Upper lobe of left lung (tissue), 4 donors: ENCODE data around the gene MXRA8.

Experiments used
- POLR2A ChIP-seq, 4 donors: fragments of 450-650 bp; IDR thresholded peaks; one replicate each; pipeline ENCODE4 v1.5.1; 2016 to 2017; ENCODE audit warnings: antibody characterized with exemption in 4 of 4, mild to moderate bottlenecking in 2 of 4
- POLR2AphosphoS5 ChIP-seq, 2 donors: sonication (generic); formaldehyde crosslinking; IDR thresholded peaks; one replicate each; pipeline ENCODE4 v1.5.1; 2017; ENCODE audit warnings: antibody characterized with exemption in 2 of 2
- TF ChIP-seq, protein P1 (sequence below), 6 experiments: fragments of 450-650 bp in 4 of 6; fragments of 200-600 bp in 2 of 6; sonication (generic) in 2 of 6; IDR thresholded peaks; one replicate each; pipeline ENCODE4 v1.5.1; 2016 to 2019; ENCODE audit warnings: antibody characterized with exemption in 6 of 6

DNA sequence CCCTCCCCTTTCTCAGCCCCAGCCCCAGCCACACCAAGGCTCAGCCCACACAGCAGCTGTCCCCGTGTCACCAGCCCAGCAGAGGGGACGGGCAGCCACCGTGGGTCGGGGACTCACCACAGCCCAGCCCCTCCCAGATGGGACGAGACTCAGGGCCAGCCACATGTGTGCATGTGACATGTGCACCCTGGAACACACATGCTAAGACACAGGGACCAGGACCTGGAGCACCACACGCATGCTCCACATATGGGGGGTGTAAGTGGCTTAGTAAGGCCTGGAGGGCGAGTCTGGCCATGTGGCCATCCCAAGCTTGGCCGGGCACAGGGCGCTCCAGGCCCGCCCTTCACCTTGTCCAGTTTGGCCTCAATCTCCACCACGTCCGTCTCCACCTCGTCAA is 54.6 kb downstream of the MXRA8 start:
- TF ChIP-seq, protein P1, sequence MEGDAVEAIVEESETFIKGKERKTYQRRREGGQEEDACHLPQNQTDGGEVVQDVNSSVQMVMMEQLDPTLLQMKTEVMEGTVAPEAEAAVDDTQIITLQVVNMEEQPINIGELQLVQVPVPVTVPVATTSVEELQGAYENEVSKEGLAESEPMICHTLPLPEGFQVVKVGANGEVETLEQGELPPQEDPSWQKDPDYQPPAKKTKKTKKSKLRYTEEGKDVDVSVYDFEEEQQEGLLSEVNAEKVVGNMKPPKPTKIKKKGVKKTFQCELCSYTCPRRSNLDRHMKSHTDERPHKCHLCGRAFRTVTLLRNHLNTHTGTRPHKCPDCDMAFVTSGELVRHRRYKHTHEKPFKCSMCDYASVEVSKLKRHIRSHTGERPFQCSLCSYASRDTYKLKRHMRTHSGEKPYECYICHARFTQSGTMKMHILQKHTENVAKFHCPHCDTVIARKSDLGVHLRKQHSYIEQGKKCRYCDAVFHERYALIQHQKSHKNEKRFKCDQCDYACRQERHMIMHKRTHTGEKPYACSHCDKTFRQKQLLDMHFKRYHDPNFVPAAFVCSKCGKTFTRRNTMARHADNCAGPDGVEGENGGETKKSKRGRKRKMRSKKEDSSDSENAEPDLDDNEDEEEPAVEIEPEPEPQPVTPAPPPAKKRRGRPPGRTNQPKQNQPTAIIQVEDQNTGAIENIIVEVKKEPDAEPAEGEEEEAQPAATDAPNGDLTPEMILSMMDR (IDR thresholded peaks at IDR 0.05) = no peak
- TF ChIP-seq POLR2A (IDR thresholded peaks at IDR 0.05) = no peak
- no peak for TF ChIP-seq POLR2AphosphoS5 (IDR thresholded peaks at IDR 0.05)
